Activated CD4-positive, alpha-beta T cell treated with anti-CD3 and anti-CD28 coated beads, Interleukin-2, Interleukin-4, amounts not matched to agents 100 ng/mL and 50 ng/mL, durations not matched to agents 16 hours and 8 hours (primary cell): ENCODE results near the gene KRTAP5-9.
"Not testable (repeated sequence)": the region's sequence is repeated elsewhere in the genome, so short reads cannot be mapped to it uniquely, and the experiment has no call there.

ENCODE experiments used
- DNase-seq: peaks from one replicate; pipeline ENCODE4 v3.0.0-alpha.2; 2020; ENCODE audit warnings: low spot score

KRTAP5-9 gene

GRCh38 chr11:71534711-71535608, 13.3 kb upstream of the KRTAP5-9 start:
- not testable (repeated sequence) for DNase-seq

GRCh38 chr11:71535825-71536224, 12.4 kb upstream of the KRTAP5-9 start:
- no peak for DNase-seq

- DNase-seq: no peak
Observed at GRCh38 chr11:71537537-71537936, 10.7 kb upstream of the KRTAP5-9 start.

GRCh38 chr11:71537977-71538665, 10.1 kb upstream of the KRTAP5-9 start, which contains the start of gene KRTAP5-8:
KRTAP5-8 (plus strand) TSS chr11:71538025; CDS start chr11:71538056, 31 bp downstream.
- not testable (repeated sequence) for DNase-seq

- DNase-seq: no peak
Observed at GRCh38 chr11:71538666-71538990, 9.6 kb upstream of the KRTAP5-9 start.

GRCh38 chr11:71539017-71539416, 9.2 kb upstream of the KRTAP5-9 start:
- no peak for DNase-seq

GRCh38 chr11:71539971-71540370, 8.2 kb upstream of the KRTAP5-9 start:
- not testable (repeated sequence) for DNase-seq

- DNase-seq: not testable (repeated sequence)
Observed at GRCh38 chr11:71540521-71541304, 7.5 kb upstream of the KRTAP5-9 start.

- no peak for DNase-seq
Observed at GRCh38 chr11:71542382-71542781, 5.8 kb upstream of the KRTAP5-9 start.

- DNase-seq: peak; percentile 21
Observed at GRCh38 chr11:71542879-71543777, 5.1 kb upstream of the KRTAP5-9 start.

GRCh38 chr11:71543866-71544265, 4.4 kb upstream of the KRTAP5-9 start:
- DNase-seq: no peak

- DNase-seq: no peak
Observed at GRCh38 chr11:71544525-71545214, 3.5 kb upstream of the KRTAP5-9 start.

- no peak for DNase-seq
Observed at GRCh38 chr11:71545405-71545966, 2.7 kb upstream of the KRTAP5-9 start.

GRCh38 chr11:71548716-71549151, 514 bp downstream of the KRTAP5-9 start:
- DNase-seq: no peak

- no peak for DNase-seq
Observed at GRCh38 chr11:71551711-71552110, 3.5 kb downstream of the KRTAP5-9 start.

- DNase-seq: no peak
Observed at GRCh38 chr11:71554996-71555395, 6.8 kb downstream of the KRTAP5-9 start.

GRCh38 chr11:71555508-71555907, 7.3 kb downstream of the KRTAP5-9 start:
- DNase-seq: no peak

GRCh38 chr11:71556018-71556417, 7.8 kb downstream of the KRTAP5-9 start:
- DNase-seq: no peak

- DNase-seq: no peak
Observed at GRCh38 chr11:71557257-71557656, 9.0 kb downstream of the KRTAP5-9 start.

GRCh38 chr11:71558996-71559395, 10.8 kb downstream of the KRTAP5-9 start:
- no peak for DNase-seq
